Fibroblast of lung (primary cell): ENCODE data around the gene THSD7B. TPM values are rescaled to one million over a fixed set of nuclear protein-coding genes. Genes with fewer than 3 reads are reported as not detected.

Source experiments
- DNase-seq, 2 donors: peaks; one replicate each; pipeline versions ENCODE4 v3.0.0 to v3.0.0-alpha.2; 2010; ENCODE audit warnings: low read depth in 2 of 2
- H2AFZ ChIP-seq: 2 replicates; pipeline ENCODE4 v1.5.1; 2012; ENCODE audit warnings: low read length, control low read depth, inconsistent platforms
- H3K27ac ChIP-seq: 2 replicates; pipeline ENCODE4 v1.5.1; 2011; ENCODE audit warnings: low read length, control low read depth; ENCODE audit not compliant: insufficient read depth
- H3K27me3 ChIP-seq: 2 replicates; pipeline ENCODE4 v1.5.1; 2011; ENCODE audit warnings: mild to moderate bottlenecking, low read length; ENCODE audit not compliant: control insufficient read depth, insufficient read depth
- H3K36me3 ChIP-seq: 2 replicates; pipeline ENCODE4 v1.5.1; 2011; ENCODE audit warnings: low read length; ENCODE audit not compliant: control insufficient read depth, insufficient read depth
- H3K4me1 ChIP-seq: 2 replicates; pipeline ENCODE4 v1.5.1; 2011; ENCODE audit warnings: low read length; ENCODE audit not compliant: control insufficient read depth, insufficient read depth; ENCODE audit errors: extremely low read depth
- H3K4me2 ChIP-seq: 2 replicates; pipeline ENCODE4 v1.5.1; 2011; ENCODE audit warnings: low read length, control low read depth; ENCODE audit not compliant: insufficient read depth; ENCODE audit errors: extremely low read depth
- H3K4me3 ChIP-seq, 4 experiments: fragments of 200-600 bp in 1 of 4; sonication (generic) in 1 of 4; replicated peaks in 1 of 4; 2 replicates each; pipeline ENCODE4 v1.5.1; 2011 to 2016; ENCODE audit warnings: low read length in 4 of 4, low read depth in 3 of 4, mild to moderate bottlenecking in 3 of 4, control low read depth in 2 of 4, inconsistent platforms in 1 of 4, mixed read lengths in 1 of 4; ENCODE audit not compliant: insufficient read depth in 1 of 4; ENCODE audit errors: control extremely low read depth in 1 of 4
- H3K79me2 ChIP-seq: 2 replicates; pipeline ENCODE4 v1.5.1; 2012; ENCODE audit warnings: mild to moderate bottlenecking, low read length, inconsistent platforms; ENCODE audit not compliant: control insufficient read depth, insufficient read depth
- H3K9ac ChIP-seq: 2 replicates; pipeline ENCODE4 v1.5.1; 2011; ENCODE audit warnings: mild to moderate bottlenecking, low read length, control low read depth; ENCODE audit not compliant: insufficient read depth
- H3K9me3 ChIP-seq: 2 replicates; pipeline ENCODE4 v1.5.1; 2012; ENCODE audit warnings: low read depth, low read length; ENCODE audit not compliant: control insufficient read depth, insufficient read depth
- H4K20me1 ChIP-seq: 2 replicates; pipeline ENCODE4 v1.5.1; 2011; ENCODE audit warnings: low read length; ENCODE audit not compliant: control insufficient read depth, insufficient read depth; ENCODE audit errors: extremely low read depth
- EZH2 ChIP-seq: IDR thresholded peaks from 2 replicates; pipeline ENCODE4 v1.5.1; 2012; ENCODE audit warnings: low read length, control low read depth, mild to moderate bottlenecking; ENCODE audit errors: missing control alignments
- polyA plus RNA-seq, 2 donors: library from polyadenylated mRNA; depleted of rRNA in 1 of 2; stranded (reverse) in 1 of 2; unstranded in 1 of 2; fragments of >200 nt; gene quantifications; 2 replicates each; pipeline ENCODE4 v1.2.1, GENCODE V29; 2011 to 2012; ENCODE audit warnings: missing spikeins in 1 of 2
- total RNA-seq: library from RNA; depleted of rRNA; stranded (reverse); fragments of >200 nt; gene quantifications from 2 replicates; pipeline ENCODE4 v1.2.1, GENCODE V29; 2014
- TF ChIP-seq, protein P1 (sequence below), 2 donors: IDR thresholded peaks in 1 of 2; conservative IDR thresholded peaks in 1 of 2; 1 replicate in 1 of 2; 2 replicates in 1 of 2; pipeline ENCODE4 v1.5.1; 2011 to 2012; ENCODE audit warnings: low read length in 2 of 2, control low read depth in 1 of 2, inconsistent platforms in 1 of 2, low read depth in 1 of 2, mild to moderate bottlenecking in 1 of 2

THSD7B gene
- total and polyA plus RNA-seq, 2 donors (not counting 1 experiment from before 2014, with no cell fraction given) = under 0.01 TPM; not detected in 1

DNA sequence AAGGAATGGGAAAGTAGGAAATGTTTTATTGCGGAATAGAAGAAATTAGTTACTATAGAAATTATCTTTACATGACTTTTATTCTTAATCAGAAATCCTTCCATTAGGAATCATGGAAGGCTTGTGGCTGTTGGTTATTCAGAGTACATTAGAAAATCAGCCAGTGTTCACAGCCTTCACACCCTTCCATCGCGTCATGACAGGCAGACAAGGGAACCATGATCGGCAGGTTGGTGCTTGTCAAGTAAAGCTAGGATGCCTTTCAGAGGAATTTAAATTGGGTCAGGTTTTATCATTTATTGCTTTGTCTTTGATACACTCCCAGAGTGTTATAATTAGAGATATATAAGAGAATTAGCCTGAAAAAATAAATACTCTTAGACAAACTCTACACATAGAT lies 400.6 kb downstream of the THSD7B start:
- Histone ChIP-seq H3K79me2 (no peaks in the 10 kb centered on the region), H4K20me1 (no peaks in the 10 kb centered on the region), H2AFZ (no peak overlapping the region), H3K4me2 (no peak overlapping the region), H3K4me3 (no peak overlapping the region), H3K27ac (no peak overlapping the region), H3K9me3 (no peaks in the 10 kb centered on the region), H3K36me3 (no peaks in the 10 kb centered on the region), H3K9ac (no peak overlapping the region), H3K27me3 (no peaks in the 10 kb centered on the region), H3K4me1 (no peaks in the 10 kb centered on the region)
- TF ChIP-seq, protein P1, sequence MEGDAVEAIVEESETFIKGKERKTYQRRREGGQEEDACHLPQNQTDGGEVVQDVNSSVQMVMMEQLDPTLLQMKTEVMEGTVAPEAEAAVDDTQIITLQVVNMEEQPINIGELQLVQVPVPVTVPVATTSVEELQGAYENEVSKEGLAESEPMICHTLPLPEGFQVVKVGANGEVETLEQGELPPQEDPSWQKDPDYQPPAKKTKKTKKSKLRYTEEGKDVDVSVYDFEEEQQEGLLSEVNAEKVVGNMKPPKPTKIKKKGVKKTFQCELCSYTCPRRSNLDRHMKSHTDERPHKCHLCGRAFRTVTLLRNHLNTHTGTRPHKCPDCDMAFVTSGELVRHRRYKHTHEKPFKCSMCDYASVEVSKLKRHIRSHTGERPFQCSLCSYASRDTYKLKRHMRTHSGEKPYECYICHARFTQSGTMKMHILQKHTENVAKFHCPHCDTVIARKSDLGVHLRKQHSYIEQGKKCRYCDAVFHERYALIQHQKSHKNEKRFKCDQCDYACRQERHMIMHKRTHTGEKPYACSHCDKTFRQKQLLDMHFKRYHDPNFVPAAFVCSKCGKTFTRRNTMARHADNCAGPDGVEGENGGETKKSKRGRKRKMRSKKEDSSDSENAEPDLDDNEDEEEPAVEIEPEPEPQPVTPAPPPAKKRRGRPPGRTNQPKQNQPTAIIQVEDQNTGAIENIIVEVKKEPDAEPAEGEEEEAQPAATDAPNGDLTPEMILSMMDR (conservative IDR thresholded peaks at IDR 0.05 in 1 of 2, IDR thresholded peaks at IDR 0.05 in 1 of 2; ENCODE audit: low read depth in 1 of 2, low read length in 2 of 2) = no peak
- TF ChIP-seq EZH2 = no peak
- DNase-seq = no peak

DNA sequence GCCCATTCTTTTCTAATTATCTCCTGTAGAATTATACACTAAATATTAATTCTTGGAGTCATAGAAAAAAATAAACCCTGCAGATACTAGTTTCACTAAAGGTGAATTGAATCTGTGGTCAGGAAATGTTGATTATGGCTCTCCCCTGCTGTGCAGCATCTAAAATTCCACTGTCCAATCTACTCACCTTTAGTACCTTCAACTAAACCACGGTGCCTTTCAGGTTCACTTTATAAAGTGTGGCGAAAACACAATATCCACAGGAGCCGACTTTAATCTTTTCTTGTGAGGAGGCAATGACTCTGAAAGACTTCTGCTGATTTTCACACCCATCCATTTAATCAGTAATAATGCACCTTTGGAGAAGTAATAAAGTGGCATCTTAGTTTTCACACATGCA lies 402.3 kb downstream of the THSD7B start:
- TF ChIP-seq, protein P1 (conservative IDR thresholded peaks at IDR 0.05 in 1 of 2, IDR thresholded peaks at IDR 0.05 in 1 of 2; ENCODE audit: low read depth in 1 of 2, low read length in 2 of 2) = no peak
- TF ChIP-seq EZH2 = no peak
- H2AFZ ChIP-seq = no peak overlapping the region
- no peak overlapping the region for H3K4me2 ChIP-seq
- no peaks in the 10 kb centered on the region for H3K79me2 ChIP-seq
- no peaks in the 10 kb centered on the region for H3K27me3 ChIP-seq
- no peak overlapping the region for H3K4me3 ChIP-seq
- DNase-seq = no peak
- H3K4me1 ChIP-seq = no peaks in the 10 kb centered on the region
- H3K9ac ChIP-seq = no peak overlapping the region
- no peak overlapping the region for H3K27ac ChIP-seq
- H3K9me3 ChIP-seq = no peaks in the 10 kb centered on the region
- H3K36me3 ChIP-seq = no peaks in the 10 kb centered on the region
- H4K20me1 ChIP-seq = no peaks in the 10 kb centered on the region

DNA sequence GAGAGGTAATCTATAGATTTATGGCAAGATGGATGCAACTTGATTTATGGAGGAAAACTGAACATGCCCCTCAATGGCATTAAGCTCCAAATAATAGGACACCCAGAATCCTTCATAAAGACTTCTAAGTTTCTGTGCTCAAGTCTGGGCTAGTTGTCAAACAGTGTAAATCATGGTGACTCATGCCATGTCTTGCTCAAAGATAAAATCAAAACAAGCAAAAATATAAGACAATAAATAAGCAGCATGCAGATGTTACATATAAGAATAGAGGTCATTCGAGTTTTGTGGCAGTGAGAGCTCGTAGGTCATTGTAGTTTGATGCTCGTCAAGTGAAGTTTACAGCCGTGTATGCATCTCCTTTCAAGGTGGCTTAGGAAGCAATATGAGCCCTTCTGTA lies 403.2 kb downstream of the THSD7B start:
- TF ChIP-seq, protein P1 (conservative IDR thresholded peaks at IDR 0.05 in 1 of 2, IDR thresholded peaks at IDR 0.05 in 1 of 2; ENCODE audit: low read depth in 1 of 2, low read length in 2 of 2) = no peak
- no peak for TF ChIP-seq EZH2
- Histone ChIP-seq H3K9ac (no peak overlapping the region), H3K9me3 (no peaks in the 10 kb centered on the region), H3K27me3 (no peaks in the 10 kb centered on the region), H3K36me3 (no peaks in the 10 kb centered on the region), H2AFZ (no peak overlapping the region), H3K4me2 (no peak overlapping the region), H3K4me3 (no peak overlapping the region), H4K20me1 (no peaks in the 10 kb centered on the region), H3K4me1 (no peaks in the 10 kb centered on the region), H3K27ac (no peak overlapping the region), H3K79me2 (no peaks in the 10 kb centered on the region)
- peak; percentile 16 to 23 for DNase-seq
